Spinal cord (tissue), 10 donors: ENCODE data around the gene STK32B. TPM values are rescaled to one million over a fixed set of nuclear protein-coding genes. Genes with fewer than 3 reads are reported as not detected.

Source experiments
- DNase-seq, 6 donors: peaks; one replicate each; pipeline versions ENCODE4 v3.0.0 to v3.0.0-alpha.2; 2013 to 2015; ENCODE audit warnings: low spot score in 6 of 6, low read depth in 4 of 6
- H3K27ac ChIP-seq: one replicate; pipeline ENCODE4 v1.5.1; 2013; ENCODE audit warnings: low read depth, low read length, control low read depth
- H3K27me3 ChIP-seq: one replicate; pipeline ENCODE4 v1.6.1; 2013; ENCODE audit warnings: low read length; ENCODE audit not compliant: control insufficient read depth, insufficient read depth
- H3K36me3 ChIP-seq: one replicate; pipeline ENCODE4 v1.6.1; 2013; ENCODE audit warnings: low read length; ENCODE audit not compliant: control insufficient read depth, insufficient read depth
- H3K4me1 ChIP-seq: one replicate; pipeline ENCODE4 v1.6.1; 2013; ENCODE audit warnings: low read length; ENCODE audit not compliant: control insufficient read depth, insufficient read depth
- H3K4me3 ChIP-seq: one replicate; pipeline ENCODE4 v1.5.1; 2013; ENCODE audit warnings: low read depth, low read length, control low read depth
- H3K9me3 ChIP-seq: one replicate; pipeline ENCODE4 v1.6.1; 2013; ENCODE audit warnings: low read length; ENCODE audit not compliant: control insufficient read depth, insufficient read depth
- WGBS: methylation state at CpG from one replicate; pipeline ENCODE4 v1.1.5; 2013; ENCODE audit warnings: missing lambda C conversion rate; ENCODE audit not compliant: insufficient coverage; 5-methylcytosine and 5-hydroxymethylcytosine counted together
- polyA plus RNA-seq, 2 donors: library from polyadenylated mRNA; unstranded; fragments of 120-200 nt; gene quantifications; one replicate each; pipeline ENCODE4 v1.2.1, GENCODE V29; 2013; ENCODE audit not compliant: insufficient read length in 2 of 2
- total RNA-seq, 2 donors: library from RNA; depleted of rRNA in 1 of 2; stranded (reverse); fragments of 120-200 nt in 1 of 2; fragments of >200 nt in 1 of 2; gene quantifications; one replicate each; pipeline versions ENCODE4 v1.2.3 to v1.2.4, GENCODE V29; 2013 to 2014
- donor health status: healthy.

Gene STK32B
- total and polyA plus RNA-seq, 4 donors, result 7.0 to 25.6 (median 19.0) TPM

DNA sequence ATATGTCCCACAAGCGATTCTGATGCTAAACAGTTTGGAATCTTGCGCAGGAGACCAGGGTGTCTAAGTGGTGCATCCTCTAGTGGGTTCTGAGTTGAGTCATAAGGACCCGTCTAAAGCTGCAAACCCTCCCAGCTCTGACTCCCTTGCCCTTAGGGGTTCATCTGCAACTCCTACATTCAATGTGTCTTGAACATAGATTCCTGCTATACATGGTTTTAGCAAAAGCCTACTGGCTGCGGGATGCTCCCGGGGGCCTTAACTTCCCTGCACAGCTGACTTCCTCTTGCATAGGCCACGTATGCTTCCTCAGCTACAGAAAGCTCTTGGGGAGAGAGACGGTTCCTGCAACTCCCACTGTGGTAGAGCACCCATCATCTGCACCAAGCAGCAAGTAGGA is 420.4 kb downstream of the STK32B start:
- H3K36me3 ChIP-seq, result peaks cover 12% of the 10 kb centered on the region
- peaks cover 4% of the 10 kb centered on the region for H3K4me1 ChIP-seq
- no peak overlapping the region for H3K27ac ChIP-seq
- no peak for DNase-seq
- H3K27me3 ChIP-seq, result no peaks in the 10 kb centered on the region
- no peak overlapping the region for H3K4me3 ChIP-seq
- WGBS, result 93% methylated on average over 7 of the region's 7 CpGs
- H3K9me3 ChIP-seq, result no peaks in the 10 kb centered on the region

GRCh38 chr4:5472160-5472591 is 420.9 kb downstream of the STK32B start:
- peak in 2 of 6 donors; percentile 16 to 27 for DNase-seq

DNA sequence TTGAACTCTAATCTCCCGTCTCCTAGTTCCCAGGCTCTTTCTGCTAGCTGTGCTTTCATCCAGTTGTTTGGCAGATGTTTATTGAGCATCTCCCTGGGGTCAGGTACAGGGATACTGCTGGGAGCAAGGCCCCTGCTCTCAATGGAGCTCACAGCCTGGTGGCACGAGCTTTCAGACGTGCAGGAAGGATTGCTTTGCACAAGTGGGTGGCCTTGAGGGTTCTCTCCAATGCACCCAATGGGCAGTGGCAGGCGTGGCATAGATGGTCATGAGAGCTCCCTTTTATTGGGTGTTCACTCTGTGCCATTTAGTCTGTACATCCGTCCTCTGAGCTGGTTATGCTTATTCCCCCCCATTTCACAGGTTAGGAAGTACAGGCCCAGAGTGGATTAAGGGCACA is 421.8 kb downstream of the STK32B start:
- no peak for DNase-seq
- WGBS, result 89% methylated on average over 5 of the region's 5 CpGs
- peaks cover 5% of the 10 kb centered on the region for H3K36me3 ChIP-seq
- no peak overlapping the region for H3K4me3 ChIP-seq
- H3K27ac ChIP-seq, result no peak overlapping the region
- H3K4me1 ChIP-seq, result peaks cover 4% of the 10 kb centered on the region
- no peaks in the 10 kb centered on the region for H3K27me3 ChIP-seq
- no peaks in the 10 kb centered on the region for H3K9me3 ChIP-seq

More at GRCh38 chr4:5472160-5472591, 420.9 kb downstream of the STK32B start:
- no peaks in the 10 kb centered on the region for H3K27me3 ChIP-seq
- peaks cover 4% of the 10 kb centered on the region for H3K4me1 ChIP-seq
- WGBS, result 81% methylated on average over 6 of the region's 6 CpGs
- no peaks in the 10 kb centered on the region for H3K9me3 ChIP-seq
- no peak overlapping the region for H3K27ac ChIP-seq
- no peak overlapping the region for H3K4me3 ChIP-seq
- H3K36me3 ChIP-seq, result peaks cover 10% of the 10 kb centered on the region

- H3K36me3 ChIP-seq, result no peaks in the 10 kb centered on the region
- DNase-seq, result no peak
- no peaks in the 10 kb centered on the region for H3K9me3 ChIP-seq
- WGBS, result 95% methylated on average over 5 of the region's 9 CpGs
- H3K4me3 ChIP-seq, result no peak overlapping the region
- H3K27ac ChIP-seq, result no peak overlapping the region
- H3K4me1 ChIP-seq, result peaks cover 4% of the 10 kb centered on the region
- no peaks in the 10 kb centered on the region for H3K27me3 ChIP-seq
Measured at GRCh38 chr4:5474756-5475155, 423.5 kb downstream of the STK32B start.

GRCh38 chr4:5477613-5478012 is 426.3 kb downstream of the STK32B start:
- Histone ChIP-seq H3K9me3 (no peaks in the 10 kb centered on the region), H3K36me3 (no peaks in the 10 kb centered on the region), H3K27ac (no peak overlapping the region), H3K27me3 (no peaks in the 10 kb centered on the region), H3K4me3 (no peak overlapping the region), H3K4me1 (no peaks in the 10 kb centered on the region)
- 100% methylated on average over 3 of the region's 8 CpGs for WGBS
- DNase-seq, result no peak

- Histone ChIP-seq H3K4me1 (no peaks in the 10 kb centered on the region), H3K36me3 (no peaks in the 10 kb centered on the region), H3K4me3 (no peak overlapping the region), H3K27me3 (no peaks in the 10 kb centered on the region), H3K27ac (no peak overlapping the region), H3K9me3 (no peaks in the 10 kb centered on the region)
- WGBS, result 62% methylated on average over 4 of the region's 4 CpGs
- DNase-seq, result no peak
Measured at GRCh38 chr4:5478169-5478568, 426.9 kb downstream of the STK32B start.

- Histone ChIP-seq H3K27me3 (no peaks in the 10 kb centered on the region), H3K4me1 (no peaks in the 10 kb centered on the region), H3K36me3 (no peaks in the 10 kb centered on the region), H3K9me3 (no peaks in the 10 kb centered on the region), H3K27ac (no peak overlapping the region), H3K4me3 (no peak overlapping the region)
- WGBS, result 89% methylated on average over 4 of the region's 6 CpGs
- DNase-seq, result no peak
Measured at GRCh38 chr4:5478697-5479096, 427.4 kb downstream of the STK32B start.

GRCh38 chr4:5479518-5480060 is 428.3 kb downstream of the STK32B start:
- Histone ChIP-seq H3K9me3 (no peaks in the 10 kb centered on the region), H3K4me3 (no peak overlapping the region), H3K36me3 (no peaks in the 10 kb centered on the region), H3K4me1 (no peaks in the 10 kb centered on the region), H3K27ac (no peak overlapping the region), H3K27me3 (no peaks in the 10 kb centered on the region)
- WGBS, result no CpG with 5 or more reads among the region's 4 CpGs
- DNase-seq, result no peak

- Histone ChIP-seq H3K36me3 (no peaks in the 10 kb centered on the region), H3K9me3 (peaks cover 7% of the 10 kb centered on the region), H3K4me1 (no peaks in the 10 kb centered on the region), H3K27me3 (no peaks in the 10 kb centered on the region), H3K4me3 (no peak overlapping the region), H3K27ac (no peak overlapping the region)
- no peak for DNase-seq
Measured at GRCh38 chr4:5488413-5488812, 437.1 kb downstream of the STK32B start.

GRCh38 chr4:5489260-5489659 is 438.0 kb downstream of the STK32B start:
- Histone ChIP-seq H3K27ac (no peak overlapping the region), H3K4me1 (no peaks in the 10 kb centered on the region), H3K4me3 (no peak overlapping the region), H3K36me3 (no peaks in the 10 kb centered on the region), H3K9me3 (peaks cover 7% of the 10 kb centered on the region), H3K27me3 (no peaks in the 10 kb centered on the region)
- no CpG with 5 or more reads among the region's 1 CpG for WGBS
- DNase-seq, result no peak
